Stimulated activated naive B cell treated with anti-CD40 and anti-IgM and Interleukin-4, amounts not matched to agents 10 μg/mL and 1 μg/mL and 100 μg/mL, for 72 hours (primary cell): ENCODE data around the gene IL19.
A peak's percentile ranks its signal among the peaks of the same experiment; 100 is the strongest.
"Not testable (repeated sequence)": the region's sequence is repeated elsewhere in the genome, so short reads cannot be mapped to it uniquely, and the experiment has no call there.

Source experiments
- ATAC-seq, 2 donors: fragments of 150-1000 bp; cut with Tn5 transposase; replicated peaks; 2 replicates each; pipeline ENCODE4 v1.10.0; 2021; ENCODE audit warnings: moderate library complexity in 1 of 2
- DNase-seq: peaks from one replicate; pipeline ENCODE4 v3.0.0; 2021
- H3K27ac Mint-ChIP-seq: one replicate; pipeline ENCODE4 v1.8.0; 2022; ENCODE audit warnings: mild to moderate bottlenecking, mixed read lengths
- H3K27me3 Mint-ChIP-seq, 2 donors: one replicate each; pipeline ENCODE4 v1.8.0; 2022; ENCODE audit warnings: mixed read lengths in 2 of 2
- H3K36me3 Mint-ChIP-seq, 2 donors: one replicate each; pipeline ENCODE4 v1.8.0; 2022; ENCODE audit warnings: mixed read lengths in 2 of 2, mild to moderate bottlenecking in 1 of 2
- H3K4me1 Mint-ChIP-seq, 2 donors: one replicate each; pipeline ENCODE4 v1.8.0; 2022; ENCODE audit warnings: mixed read lengths in 2 of 2, mild to moderate bottlenecking in 1 of 2
- H3K4me3 Mint-ChIP-seq, 2 donors: one replicate each; pipeline ENCODE4 v1.8.0; 2022; ENCODE audit warnings: mild to moderate bottlenecking in 2 of 2, mixed read lengths in 2 of 2, moderate library complexity in 1 of 2
- H3K9me3 Mint-ChIP-seq, 2 donors: one replicate each; pipeline ENCODE4 v1.8.0; 2022; ENCODE audit warnings: mixed read lengths in 2 of 2, mild to moderate bottlenecking in 1 of 2

Gene IL19

GRCh38 chr1:206776229-206776628, 5.7 kb downstream of the IL19 start:
- DNase-seq (no peak), ATAC-seq (no peak)
- Mint-ChIP-seq H3K27me3 (no peaks in the 10 kb centered on the region), H3K4me3 (no peak overlapping the region), H3K4me1 (peaks cover 29 to 43% of the 10 kb centered on the region in 2 donors), H3K9me3 (no peaks in the 10 kb centered on the region), H3K36me3 (no peaks in the 10 kb centered on the region), H3K27ac (no peak overlapping the region)

- Mint-ChIP-seq H3K36me3 (no peaks in the 10 kb centered on the region), H3K27ac (no peak overlapping the region), H3K4me3 (no peak overlapping the region), H3K4me1 (peaks cover 25 to 36% of the 10 kb centered on the region in 2 donors), H3K9me3 (no peaks in the 10 kb centered on the region), H3K27me3 (no peaks in the 10 kb centered on the region)
- DNase-seq, result no peak
- ATAC-seq, result no peak
These were observed 7.5 kb downstream of the IL19 start for GRCh38 chr1:206778031-206778430.

GRCh38 chr1:206778911-206779310, 8.3 kb downstream of the IL19 start:
- H3K27ac Mint-ChIP-seq, result not testable (repeated sequence)

GRCh38 chr1:206779638-206780037, 9.1 kb downstream of the IL19 start:
- H3K36me3 Mint-ChIP-seq, result no peaks in the 10 kb centered on the region
- peaks cover 23 to 33% of the 10 kb centered on the region in 2 donors for H3K4me1 Mint-ChIP-seq
- DNase-seq (no peak), ATAC-seq (peak; percentile 21 to 27)
- H3K27me3 Mint-ChIP-seq, result no peaks in the 10 kb centered on the region
- H3K27ac Mint-ChIP-seq, result no peak overlapping the region
- no peaks in the 10 kb centered on the region for H3K9me3 Mint-ChIP-seq
- no peak overlapping the region for H3K4me3 Mint-ChIP-seq

More at GRCh38 chr1:206778911-206779310, 8.3 kb downstream of the IL19 start:
- H3K9me3 Mint-ChIP-seq, H3K27me3 Mint-ChIP-seq, DNase-seq, H3K36me3 Mint-ChIP-seq, H3K4me3 Mint-ChIP-seq, ATAC-seq: not testable (repeated sequence)
- H3K4me1 Mint-ChIP-seq, result peaks cover 23 to 33% of the 10 kb centered on the region in 2 donors

- ATAC-seq, result peak; percentile 83
- no peak overlapping the region for H3K27ac Mint-ChIP-seq
- no peak overlapping the region for H3K4me3 Mint-ChIP-seq
- H3K4me1 Mint-ChIP-seq, result peaks cover 39 to 49% of the 10 kb centered on the region in 2 donors
- H3K36me3 Mint-ChIP-seq, result no peaks in the 10 kb centered on the region
- H3K9me3 Mint-ChIP-seq, result peaks cover 0 to 2% of the 10 kb centered on the region in 2 donors
- H3K27me3 Mint-ChIP-seq, result no peaks in the 10 kb centered on the region
- peak; percentile 69 for DNase-seq
These were observed 11.9 kb downstream of the IL19 start for GRCh38 chr1:206782448-206782847.

- Mint-ChIP-seq H3K4me1 (peaks cover 44 to 55% of the 10 kb centered on the region in 2 donors), H3K36me3 (no peaks in the 10 kb centered on the region), H3K9me3 (peaks cover 0 to 2% of the 10 kb centered on the region in 2 donors), H3K27ac (peak overlapping the region; percentile 27), H3K4me3 (no peak overlapping the region), H3K27me3 (peaks cover 0 to 4% of the 10 kb centered on the region in 2 donors)
- ATAC-seq (no peak), DNase-seq (no peak)
These were observed 12.9 kb downstream of the IL19 start for GRCh38 chr1:206783506-206783905.

GRCh38 chr1:206784471-206784903, 13.9 kb downstream of the IL19 start:
- H3K4me1 Mint-ChIP-seq, result peaks cover 48 to 61% of the 10 kb centered on the region in 2 donors
- peak overlapping the region; percentile 49 to 61 for H3K4me3 Mint-ChIP-seq
- ATAC-seq (peak; percentile 53 to 62), DNase-seq (no peak)
- no peaks in the 10 kb centered on the region for H3K36me3 Mint-ChIP-seq
- peaks cover 0 to 2% of the 10 kb centered on the region in 2 donors for H3K9me3 Mint-ChIP-seq
- H3K27ac Mint-ChIP-seq, result peak overlapping the region; percentile 87
- peaks cover 0 to 4% of the 10 kb centered on the region in 2 donors for H3K27me3 Mint-ChIP-seq

- Mint-ChIP-seq H3K4me1 (peaks cover 55 to 69% of the 10 kb centered on the region in 2 donors), H3K9me3 (peaks cover 0 to 2% of the 10 kb centered on the region in 2 donors), H3K36me3 (no peaks in the 10 kb centered on the region), H3K27me3 (peaks cover 0 to 4% of the 10 kb centered on the region in 2 donors), H3K4me3 (no peak overlapping the region), H3K27ac (peak overlapping the region; percentile 80)
- no peak for DNase-seq
- no peak for ATAC-seq
These were observed 14.7 kb downstream of the IL19 start for GRCh38 chr1:206785182-206785765.

GRCh38 chr1:206786212-206786886, 15.8 kb downstream of the IL19 start:
- Mint-ChIP-seq H3K27me3 (peaks cover 0 to 4% of the 10 kb centered on the region in 2 donors), H3K27ac (no peak overlapping the region)

GRCh38 chr1:206787891-206788290, 17.3 kb downstream of the IL19 start:
- Mint-ChIP-seq H3K27me3 (peaks cover 0 to 4% of the 10 kb centered on the region in 2 donors), H3K27ac (no peak overlapping the region), H3K36me3 (no peaks in the 10 kb centered on the region), H3K9me3 (peaks cover 0 to 2% of the 10 kb centered on the region in 2 donors), H3K4me3 (no peak overlapping the region), H3K4me1 (peaks cover 64 to 86% of the 10 kb centered on the region in 2 donors)
- no peak for ATAC-seq
- no peak for DNase-seq

More at GRCh38 chr1:206786212-206786886, 15.8 kb downstream of the IL19 start:
- Mint-ChIP-seq H3K4me1 (peaks cover 61 to 80% of the 10 kb centered on the region in 2 donors), H3K36me3 (no peaks in the 10 kb centered on the region), H3K9me3 (peaks cover 0 to 2% of the 10 kb centered on the region in 2 donors), H3K4me3 (peak overlapping the region in 1 of 2 donors; percentile 12)
- DNase-seq, result no peak
- peak; percentile 21 to 46 for ATAC-seq

GRCh38 chr1:206788487-206789050, 18.0 kb downstream of the IL19 start:
- Mint-ChIP-seq H3K4me3 (no peak overlapping the region), H3K9me3 (peaks cover 0 to 2% of the 10 kb centered on the region in 2 donors), H3K4me1 (peaks cover 67 to 89% of the 10 kb centered on the region in 2 donors), H3K27ac (peak overlapping the region; percentile 10), H3K36me3 (no peaks in the 10 kb centered on the region), H3K27me3 (peaks cover 0 to 4% of the 10 kb centered on the region in 2 donors)
- ATAC-seq (no peak), DNase-seq (no peak)

- H3K4me3 Mint-ChIP-seq, result peak overlapping the region; percentile 68 to 74
- H3K27me3 Mint-ChIP-seq, result peaks cover 0 to 4% of the 10 kb centered on the region in 2 donors
- ATAC-seq (peak; percentile 45 to 52), DNase-seq (peak; percentile 74)
- H3K4me1 Mint-ChIP-seq, result peaks cover 73 to 89% of the 10 kb centered on the region in 2 donors
- peaks cover 0 to 3% of the 10 kb centered on the region in 2 donors for H3K36me3 Mint-ChIP-seq
- peak overlapping the region; percentile 94 for H3K27ac Mint-ChIP-seq
- peaks cover 0 to 1% of the 10 kb centered on the region in 2 donors for H3K9me3 Mint-ChIP-seq
These were observed 20.1 kb downstream of the IL19 start for GRCh38 chr1:206790502-206791250.

- peaks cover 0 to 3% of the 10 kb centered on the region in 2 donors for H3K36me3 Mint-ChIP-seq
- H3K4me1 Mint-ChIP-seq, result peaks cover 75 to 85% of the 10 kb centered on the region in 2 donors
- peak overlapping the region in 1 of 2 donors; percentile 44 for H3K4me3 Mint-ChIP-seq
- H3K27me3 Mint-ChIP-seq, result peaks cover 0 to under 1% of the 10 kb centered on the region in 2 donors
- ATAC-seq (peak; percentile 77 to 78), DNase-seq (peak; percentile 88)
- peak overlapping the region; percentile 95 for H3K27ac Mint-ChIP-seq
- H3K9me3 Mint-ChIP-seq, result peaks cover 0 to 1% of the 10 kb centered on the region in 2 donors
These were observed 22.5 kb downstream of the IL19 start for GRCh38 chr1:206792939-206793607.
